PC-3 (cell line): Measurements from ENCODE around the gene KIAA1549. TPM values are rescaled to one million over a fixed set of nuclear protein-coding genes. Genes with fewer than 3 reads are reported as not detected.
A peak's percentile ranks its signal among the peaks of the same experiment; 100 is the strongest.

Experiments used
- ATAC-seq: fragments of 200-7000 bp; cut with Tn5 transposase; 2 replicates; pipeline ENCODE4 v1.9.1; 2020; ENCODE audit warnings: mild to moderate bottlenecking, moderate library complexity
- BruUV-seq: library from RNA; stranded (reverse); fragments of 400-500 nt; replicated peaks from 2 replicates; lab custom pipeline; 2021; lab: Mats Ljungman, UMichigan
- CTCF ChIA-PET: fragments of 300-600 bp; sonication (Branson Sonifier 250); formaldehyde crosslinking; loops from one replicate; lab custom pipeline; 2022; ENCODE audit warnings: antibody characterized with exemption; lab: Charles Lee
- POLR2A ChIA-PET: fragments of 300-600 bp; sonication (Branson Sonifier 250); formaldehyde crosslinking; loops from one replicate; lab custom pipeline; 2022; ENCODE audit warnings: antibody characterized with exemption; ENCODE audit not compliant: unreplicated experiment; lab: Charles Lee
- DNase-seq: peaks from one replicate; pipeline ENCODE4 v3.0.0-alpha.2; 2015
- H2AFZ ChIP-seq: fragments of 300-600 bp; sonication (generic); 2 replicates; pipeline ENCODE4 v1.6.0; 2016; ENCODE audit warnings: antibody characterized with exemption, low read length
- H3F3A ChIP-seq: fragments of 300-600 bp; sonication (generic); one replicate; pipeline ENCODE4 v1.6.0; 2017; ENCODE audit warnings: antibody characterized with exemption, low read length, control low read depth, mild to moderate bottlenecking; ENCODE audit not compliant: unreplicated experiment
- H3K27ac ChIP-seq: fragments of 300-600 bp; sonication (generic); 2 replicates; pipeline ENCODE4 v1.5.1; 2016; ENCODE audit warnings: mild to moderate bottlenecking, low read length
- H3K27me3 ChIP-seq: fragments of 300-600 bp; sonication (generic); 2 replicates; pipeline ENCODE4 v1.6.1; 2016; ENCODE audit warnings: low read length, mixed read lengths
- H3K36me3 ChIP-seq: fragments of 300-600 bp; sonication (generic); 2 replicates; pipeline ENCODE4 v1.6.1; 2016; ENCODE audit warnings: low read depth, mixed run types, low read length, mixed read lengths
- H3K4me1 ChIP-seq: fragments of 300-600 bp; sonication (generic); 2 replicates; pipeline ENCODE4 v1.5.1; 2016; ENCODE audit warnings: low read length; ENCODE audit not compliant: insufficient read depth
- H3K4me2 ChIP-seq: fragments of 300-600 bp; sonication (generic); 2 replicates; pipeline ENCODE4 v1.6.0; 2016; ENCODE audit warnings: low read length
- H3K4me3 ChIP-seq: fragments of 300-600 bp; sonication (generic); 2 replicates; pipeline ENCODE4 v1.5.1; 2016; ENCODE audit warnings: mild to moderate bottlenecking, low read length, mixed read lengths
- H3K79me2 ChIP-seq: fragments of 300-600 bp; sonication (generic); 2 replicates; pipeline ENCODE4 v1.6.1; 2017; ENCODE audit warnings: low read length, mixed read lengths
- H3K9ac ChIP-seq: fragments of 300-600 bp; sonication (generic); 2 replicates; pipeline ENCODE4 v1.6.0; 2016; ENCODE audit warnings: mild to moderate bottlenecking, low read length
- H3K9me2 ChIP-seq: fragments of 300-600 bp; sonication (generic); replicated peaks from 2 replicates; pipeline ENCODE4 v1.6.1; 2016; ENCODE audit warnings: mixed run types, low read length, mixed read lengths
- H3K9me3 ChIP-seq: fragments of 300-600 bp; sonication (generic); 2 replicates; pipeline ENCODE4 v1.6.1; 2016; ENCODE audit warnings: low read length, mixed read lengths
- H4K20me1 ChIP-seq: fragments of 300-600 bp; sonication (generic); 2 replicates; pipeline ENCODE4 v1.6.1; 2016; ENCODE audit warnings: low read length, mixed read lengths
- EZH2 ChIP-seq: fragments of 300-600 bp; sonication (generic); IDR thresholded peaks from one replicate; pipeline ENCODE4 v1.6.1; 2017; ENCODE audit warnings: antibody characterized with exemption, mild to moderate bottlenecking, low read length; ENCODE audit not compliant: unreplicated experiment
- EZH2phosphoT487 ChIP-seq: fragments of 300-600 bp; sonication (generic); IDR thresholded peaks from 2 replicates; pipeline ENCODE4 v1.6.1; 2018; ENCODE audit warnings: mild to moderate bottlenecking, antibody characterized with exemption, low read length, borderline replicate concordance
- intact Hi-C: fragments of 100-400 bp; cut with micrococcal nuclease; formaldehyde crosslinking; loops from 2 replicates; pipeline ENCODE4 v1.9.0; 2023
- total RNA-seq: library from RNA; depleted of rRNA; stranded (reverse); fragments of >200 nt; gene quantifications from 2 replicates; pipeline ENCODE4 v1.2.3, GENCODE V29; 2014
- TF ChIP-seq, protein P1 (sequence below): fragments of 300-600 bp; sonication (generic); conservative IDR thresholded peaks from 2 replicates; pipeline ENCODE4 v1.5.1; 2017; ENCODE audit warnings: antibody characterized with exemption, low read depth, mild to moderate bottlenecking, low read length

KIAA1549 gene
- total RNA-seq, 1 experiment from 2014 or later: 8.2 TPM

DNA sequence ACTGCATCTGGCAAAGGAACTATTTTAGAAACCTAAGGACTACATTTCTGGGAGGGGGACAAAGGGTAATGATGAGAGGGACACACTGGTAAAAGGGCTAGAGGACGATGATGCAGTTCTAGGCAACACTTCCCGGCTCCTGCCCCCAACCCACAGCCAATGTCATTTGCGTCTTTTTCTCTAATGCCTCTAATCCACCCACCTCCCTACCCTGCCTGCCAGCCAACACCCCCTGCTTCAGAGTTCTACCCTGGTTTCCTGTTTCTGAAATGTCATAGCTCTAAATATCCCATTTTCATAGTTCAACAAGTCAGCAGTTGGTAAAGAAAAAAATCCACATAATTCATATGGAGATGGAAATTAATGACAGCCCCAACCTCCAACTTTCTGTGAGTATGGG, 79.0 kb downstream of the KIAA1549 start:
- DNase-seq (no peak), ATAC-seq (no peak)
- TF ChIP-seq EZH2phosphoT487 (no peak), EZH2 (no peak)
- TF ChIP-seq, protein P1, sequence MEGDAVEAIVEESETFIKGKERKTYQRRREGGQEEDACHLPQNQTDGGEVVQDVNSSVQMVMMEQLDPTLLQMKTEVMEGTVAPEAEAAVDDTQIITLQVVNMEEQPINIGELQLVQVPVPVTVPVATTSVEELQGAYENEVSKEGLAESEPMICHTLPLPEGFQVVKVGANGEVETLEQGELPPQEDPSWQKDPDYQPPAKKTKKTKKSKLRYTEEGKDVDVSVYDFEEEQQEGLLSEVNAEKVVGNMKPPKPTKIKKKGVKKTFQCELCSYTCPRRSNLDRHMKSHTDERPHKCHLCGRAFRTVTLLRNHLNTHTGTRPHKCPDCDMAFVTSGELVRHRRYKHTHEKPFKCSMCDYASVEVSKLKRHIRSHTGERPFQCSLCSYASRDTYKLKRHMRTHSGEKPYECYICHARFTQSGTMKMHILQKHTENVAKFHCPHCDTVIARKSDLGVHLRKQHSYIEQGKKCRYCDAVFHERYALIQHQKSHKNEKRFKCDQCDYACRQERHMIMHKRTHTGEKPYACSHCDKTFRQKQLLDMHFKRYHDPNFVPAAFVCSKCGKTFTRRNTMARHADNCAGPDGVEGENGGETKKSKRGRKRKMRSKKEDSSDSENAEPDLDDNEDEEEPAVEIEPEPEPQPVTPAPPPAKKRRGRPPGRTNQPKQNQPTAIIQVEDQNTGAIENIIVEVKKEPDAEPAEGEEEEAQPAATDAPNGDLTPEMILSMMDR: no peak
- Histone ChIP-seq H3K9me2 (no peaks in the 10 kb centered on the region), H3K79me2 (no peaks in the 10 kb centered on the region), H3K4me2 (no peak overlapping the region), H2AFZ (no peak overlapping the region), H3K27me3 (no peaks in the 10 kb centered on the region), H3K4me3 (no peak overlapping the region), H3K36me3 (peaks cover 26% of the 10 kb centered on the region; the same call in 1 of the 2 replicates), H4K20me1 (no peaks in the 10 kb centered on the region), H3F3A (peaks cover 16% of the 10 kb centered on the region), H3K4me1 (peaks cover 40% of the 10 kb centered on the region), H3K9ac (no peak overlapping the region), H3K9me3 (no peaks in the 10 kb centered on the region), H3K27ac (peak overlapping the region; percentile 99)
- no TSS peak for BruUV-seq
- ChIA-PET POLR2A (no interaction called here), CTCF (no interaction called here)
- intact Hi-C loops: no loop called here

DNA sequence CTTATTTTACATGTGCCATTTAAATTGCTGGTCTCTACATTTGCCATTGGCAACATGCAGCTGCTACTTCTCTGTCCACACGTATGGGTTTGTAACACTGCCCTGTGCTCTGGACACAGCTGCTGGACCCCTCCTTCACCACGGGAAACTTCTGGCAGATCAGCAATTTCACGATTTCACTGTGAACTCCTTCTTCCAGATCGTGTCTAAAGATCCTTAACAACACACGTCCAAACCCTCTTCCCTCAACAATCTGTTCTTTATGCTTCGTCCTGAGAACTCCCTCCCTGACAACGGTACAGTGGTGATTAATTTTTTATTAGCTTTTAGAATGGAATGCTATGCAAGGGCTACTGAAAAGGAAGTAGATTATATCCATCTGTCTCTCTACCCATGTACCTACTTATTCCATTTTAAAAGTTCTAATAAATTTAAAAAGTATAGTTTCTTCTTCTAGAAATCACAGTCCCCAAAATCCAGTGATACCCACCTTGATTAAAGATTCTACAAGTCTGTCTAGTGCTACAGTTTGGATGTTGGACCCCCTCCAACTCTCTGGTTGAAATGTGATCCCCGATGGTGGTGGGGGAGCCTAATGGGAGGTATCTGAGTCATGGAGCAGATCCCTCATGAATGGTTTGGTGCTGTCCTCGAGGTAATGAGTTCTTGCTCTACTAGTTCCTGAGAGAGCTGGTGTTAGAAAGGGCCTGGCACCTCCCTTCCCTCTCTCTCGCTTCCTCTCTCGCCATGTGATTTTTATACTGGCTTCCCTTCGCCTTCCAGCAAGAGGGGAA, 81.0 kb downstream of the KIAA1549 start:
- peak; percentile 62 for ATAC-seq
- Histone ChIP-seq H3K9me3 (no peaks in the 10 kb centered on the region), H3K79me2 (peaks cover 4% of the 10 kb centered on the region; the same call in 1 of the 2 replicates), H3K9me2 (no peaks in the 10 kb centered on the region), H2AFZ (no peak overlapping the region), H3K27ac (peak overlapping the region; percentile 99), H3K36me3 (peaks cover 24% of the 10 kb centered on the region; the same call in 1 of the 2 replicates), H3K27me3 (no peaks in the 10 kb centered on the region), H3K9ac (peak overlapping the region; percentile 81), H3K4me2 (peak overlapping the region; percentile 52), H4K20me1 (no peaks in the 10 kb centered on the region), H3F3A (peaks cover 16% of the 10 kb centered on the region), H3K4me3 (no peak overlapping the region), H3K4me1 (peaks cover 58% of the 10 kb centered on the region)
- TF ChIP-seq, protein P1: no peak
- TF ChIP-seq EZH2phosphoT487 (no peak), EZH2 (no peak)
- CTCF ChIA-PET: interaction anchor here (2.2 kb wide), 1 partner anchor 14 kb away, joined by 8 read pairs; no protein-coding TSS in a partner anchor
- BruUV-seq: TSS peak; percentile 41
- intact Hi-C loops: loop anchor here (2.0 kb wide), 1 partner anchor 19 kb away; no protein-coding TSS in a partner anchor
- POLR2A ChIA-PET: interaction anchor here (0.9 to 1.4 kb wide), 3 partner anchors 8 to 73 kb away, joined by 3 to 9 read pairs (median 4); no protein-coding TSS in a partner anchor
- peak; percentile 86 for DNase-seq
